ENCODE results near the gene TNFAIP2.
"Not testable (repeated sequence)": the region's sequence is repeated elsewhere in the genome, so short reads cannot be mapped to it uniquely, and the experiment has no call there.

The TNFAIP2 gene

GRCh38 chr14:103105580-103106150 is 17.6 kb upstream of the TNFAIP2 start:
- no peak for DNase-seq (ENCODE audit: extremely low read depth in 1 of 2, low read depth in 1 of 2)

- no peak for DNase-seq (ENCODE audit: extremely low read depth in 1 of 2, low read depth in 1 of 2)
These were observed 15.8 kb upstream of the TNFAIP2 start for GRCh38 chr14:103107455-103107854.

- no peak for DNase-seq (ENCODE audit: extremely low read depth in 1 of 2, low read depth in 1 of 2)
These were observed 15.1 kb upstream of the TNFAIP2 start for GRCh38 chr14:103107941-103108748.

- DNase-seq (ENCODE audit: extremely low read depth in 1 of 2, low read depth in 1 of 2): no peak
These were observed 14.5 kb upstream of the TNFAIP2 start for GRCh38 chr14:103108749-103109207.

GRCh38 chr14:103109535-103110441 is 13.5 kb upstream of the TNFAIP2 start:
- no peak for DNase-seq (ENCODE audit: extremely low read depth in 1 of 2, low read depth in 1 of 2)

GRCh38 chr14:103110681-103111231 is 12.5 kb upstream of the TNFAIP2 start:
- no peak for DNase-seq (ENCODE audit: extremely low read depth in 1 of 2, low read depth in 1 of 2)

GRCh38 chr14:103111232-103111868 is 11.9 kb upstream of the TNFAIP2 start:
- no peak for DNase-seq (ENCODE audit: extremely low read depth in 1 of 2, low read depth in 1 of 2)

- no peak for DNase-seq (ENCODE audit: extremely low read depth in 1 of 2, low read depth in 1 of 2)
These were observed 10.6 kb upstream of the TNFAIP2 start for GRCh38 chr14:103112400-103113243.

GRCh38 chr14:103113303-103113702 is 10.0 kb upstream of the TNFAIP2 start:
- no peak for DNase-seq (ENCODE audit: extremely low read depth in 1 of 2, low read depth in 1 of 2)

- no peak for DNase-seq (ENCODE audit: extremely low read depth in 1 of 2, low read depth in 1 of 2)
These were observed 9.5 kb upstream of the TNFAIP2 start for GRCh38 chr14:103113774-103114173.

- DNase-seq (ENCODE audit: extremely low read depth in 1 of 2, low read depth in 1 of 2): not testable (repeated sequence)
These were observed 8.1 kb upstream of the TNFAIP2 start for GRCh38 chr14:103115086-103115679.

- DNase-seq (ENCODE audit: extremely low read depth in 1 of 2, low read depth in 1 of 2): no peak
These were observed 7.3 kb upstream of the TNFAIP2 start for GRCh38 chr14:103115845-103116572.

GRCh38 chr14:103116636-103117035 is 6.6 kb upstream of the TNFAIP2 start:
- no peak for DNase-seq (ENCODE audit: extremely low read depth in 1 of 2, low read depth in 1 of 2)

- not testable (repeated sequence) for DNase-seq (ENCODE audit: extremely low read depth in 1 of 2, low read depth in 1 of 2)
These were observed 5.8 kb upstream of the TNFAIP2 start for GRCh38 chr14:103117499-103117898.

GRCh38 chr14:103118018-103118662 is 5.1 kb upstream of the TNFAIP2 start:
- DNase-seq (ENCODE audit: extremely low read depth in 1 of 2, low read depth in 1 of 2): no peak

GRCh38 chr14:103118663-103119404 is 4.4 kb upstream of the TNFAIP2 start:
- DNase-seq (ENCODE audit: extremely low read depth in 1 of 2, low read depth in 1 of 2): no peak

GRCh38 chr14:103119527-103119926 is 3.7 kb upstream of the TNFAIP2 start:
- DNase-seq (ENCODE audit: extremely low read depth in 1 of 2, low read depth in 1 of 2): not testable (repeated sequence)

Measured in activated CD8-positive, alpha-beta memory T cell treated with anti-CD3 and anti-CD28 coated beads for 1 hour (primary cell).